ENCODE measurements around the gene PRPF6.
"Not testable (repeated sequence)": the region's sequence is repeated elsewhere in the genome, so short reads cannot be mapped to it uniquely, and the experiment has no call there.

PRPF6 gene

DNA sequence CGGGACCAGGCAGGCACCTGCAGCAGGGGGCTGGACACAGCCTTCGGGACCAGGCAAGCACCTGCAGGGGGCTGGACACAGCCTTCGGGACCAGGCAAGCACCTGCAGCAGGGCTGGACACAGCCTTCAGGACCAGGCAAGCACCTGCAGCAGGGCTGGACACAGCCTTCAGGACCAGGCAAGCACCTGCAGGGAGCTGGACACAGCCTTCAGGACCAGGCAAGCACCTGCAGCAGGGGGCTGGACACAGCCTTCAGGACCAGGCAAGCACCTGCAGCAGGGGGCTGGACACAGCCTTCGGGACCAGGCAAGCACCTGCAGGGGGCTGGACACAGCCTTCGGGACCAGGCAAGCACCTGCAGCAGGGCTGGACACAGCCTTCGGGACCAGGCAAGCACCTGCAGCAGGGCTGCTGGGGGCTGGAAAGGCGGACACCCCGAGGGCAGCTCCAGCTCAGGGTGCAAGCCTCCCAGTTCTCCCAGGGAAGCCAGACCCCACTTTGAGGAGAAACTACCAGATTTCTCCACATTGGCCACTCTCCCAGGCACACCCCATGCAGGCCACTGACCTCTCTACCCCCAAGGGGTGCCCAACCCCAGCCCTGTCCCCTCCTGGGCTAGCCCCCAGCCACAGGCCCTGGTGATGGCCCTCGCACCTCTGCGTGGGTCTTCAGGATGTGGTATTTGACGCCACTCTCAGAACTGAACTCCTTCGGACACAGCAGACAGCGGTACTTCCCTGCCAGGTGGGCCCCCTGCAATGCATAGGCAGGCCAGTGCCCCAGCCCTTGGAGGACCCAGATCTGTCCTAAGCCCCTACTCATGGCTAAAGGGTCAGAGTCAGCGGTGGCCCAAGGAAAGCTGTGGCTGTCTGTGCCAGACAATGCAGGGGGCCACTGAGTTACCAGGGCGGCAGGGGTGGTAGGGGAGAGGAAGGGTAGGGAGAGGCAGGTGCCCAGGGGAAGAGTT, 20.0 kb upstream of the PRPF6 start:
- DNase-seq, result not testable (repeated sequence)

- DNase-seq, result no peak
Measured at GRCh38 chr20:63961664-63962425, 19.1 kb upstream of the PRPF6 start.

DNA sequence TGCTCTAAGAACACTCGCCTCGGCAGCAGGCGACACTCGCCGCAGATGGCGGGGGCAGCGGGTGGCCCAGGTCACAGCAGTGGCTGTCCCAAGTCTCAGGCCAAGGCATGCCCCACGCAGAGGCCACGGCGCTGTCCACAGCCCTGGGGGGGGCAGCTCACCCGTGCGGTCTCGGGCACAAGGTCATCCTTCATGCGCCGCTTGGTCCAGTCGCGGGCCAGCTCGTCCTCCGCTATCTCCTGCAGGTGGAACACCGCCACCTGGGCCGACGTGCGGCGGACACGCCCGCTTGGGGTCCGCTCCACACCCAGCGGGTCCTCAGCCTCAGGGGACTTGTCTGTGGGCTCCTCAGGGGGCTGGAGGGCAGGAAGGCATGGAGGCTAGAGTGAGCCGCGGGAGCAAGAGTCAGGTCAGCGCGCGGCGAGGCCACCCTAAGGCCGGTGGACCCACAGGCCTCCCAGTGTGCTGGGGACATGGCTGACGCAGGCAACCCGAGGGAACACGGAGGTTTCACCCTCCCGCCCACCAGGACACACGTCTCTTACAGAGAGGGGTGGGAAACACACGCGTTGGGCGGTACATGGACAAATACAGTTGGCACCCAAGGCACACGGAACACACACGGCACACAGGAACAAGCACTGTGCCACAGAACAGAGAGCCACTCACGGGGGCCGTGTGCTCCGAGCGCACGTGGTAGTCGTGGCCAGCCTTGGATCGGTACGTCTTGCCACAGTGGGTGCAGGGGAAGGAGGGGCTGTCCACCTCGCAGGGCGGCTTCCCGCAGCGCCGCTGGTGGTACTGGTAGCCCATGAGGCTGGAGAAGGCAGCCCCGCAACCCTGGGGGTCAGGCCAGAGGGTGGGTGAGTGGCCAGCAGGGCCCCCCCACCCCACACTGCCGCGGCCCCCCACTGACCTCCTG, 18.2 kb upstream of the PRPF6 start:
- DNase-seq, result no peak

DNA sequence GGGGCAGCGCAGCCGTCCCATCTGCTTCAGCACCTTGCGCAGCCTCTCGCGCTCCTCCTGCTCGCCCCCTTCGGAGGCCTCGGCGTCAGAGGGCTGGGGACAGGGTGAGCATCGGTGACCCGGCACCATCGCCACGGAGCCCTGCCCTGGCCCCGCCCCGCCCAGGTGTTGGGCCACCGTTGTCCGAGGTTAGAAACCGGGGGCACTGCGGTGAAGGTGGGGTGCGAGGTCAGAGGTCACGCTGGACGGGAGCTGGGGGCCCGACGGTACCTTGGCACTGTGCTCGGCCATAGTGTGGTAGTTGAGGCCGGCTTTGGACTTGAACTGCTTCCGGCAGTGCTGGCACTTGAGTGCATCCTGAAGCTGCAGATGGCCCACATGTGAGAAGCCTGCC, 17.6 kb upstream of the PRPF6 start:
- DNase-seq, result no peak

DNA sequence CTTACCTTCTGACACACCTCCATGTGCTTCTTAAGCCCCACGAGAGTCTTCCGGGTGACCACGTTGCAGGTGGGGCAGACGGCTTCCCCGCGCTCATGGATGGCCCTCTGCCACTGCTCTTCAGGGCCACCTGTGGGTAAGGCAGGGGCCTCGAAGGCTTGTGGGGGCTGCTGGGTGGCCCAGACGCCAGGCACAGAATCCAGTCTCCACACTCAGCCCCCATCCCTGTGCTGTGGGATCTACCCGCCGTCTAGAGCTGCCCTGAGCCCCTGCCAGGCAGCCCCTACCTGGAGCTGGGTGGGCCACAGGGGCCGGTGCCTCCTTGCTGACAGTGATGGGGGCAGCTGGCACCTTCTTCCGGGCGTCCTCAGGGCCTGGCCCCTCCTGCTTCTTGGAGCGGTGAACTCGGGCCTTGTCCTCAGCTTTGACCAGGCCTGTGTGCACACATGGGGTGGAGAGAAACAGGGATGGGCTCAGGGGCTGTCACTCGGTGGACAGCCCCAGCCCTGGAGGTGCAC, 17.1 kb upstream of the PRPF6 start:
- DNase-seq, result no peak

DNA sequence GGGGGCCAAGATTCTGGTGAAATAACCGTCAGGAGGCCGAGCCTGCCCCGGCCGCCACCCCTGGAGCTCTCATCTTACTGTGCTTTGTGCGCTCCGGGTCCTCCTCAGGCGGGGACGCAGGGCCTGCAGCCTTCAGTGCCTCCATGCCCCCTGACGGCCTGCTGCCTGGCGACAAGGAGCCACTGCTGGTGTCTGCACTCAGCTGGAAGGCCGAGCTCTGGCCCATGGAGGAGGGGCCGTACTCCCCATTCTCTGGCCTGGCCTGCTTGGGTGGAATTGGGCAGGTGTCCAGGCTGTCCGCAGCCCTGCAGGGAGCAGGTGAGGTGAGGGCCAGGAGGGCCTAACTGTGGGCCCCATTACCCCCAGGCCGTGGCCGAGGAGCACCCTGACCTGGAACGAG, 16.5 kb upstream of the PRPF6 start:
- no peak for DNase-seq

DNA sequence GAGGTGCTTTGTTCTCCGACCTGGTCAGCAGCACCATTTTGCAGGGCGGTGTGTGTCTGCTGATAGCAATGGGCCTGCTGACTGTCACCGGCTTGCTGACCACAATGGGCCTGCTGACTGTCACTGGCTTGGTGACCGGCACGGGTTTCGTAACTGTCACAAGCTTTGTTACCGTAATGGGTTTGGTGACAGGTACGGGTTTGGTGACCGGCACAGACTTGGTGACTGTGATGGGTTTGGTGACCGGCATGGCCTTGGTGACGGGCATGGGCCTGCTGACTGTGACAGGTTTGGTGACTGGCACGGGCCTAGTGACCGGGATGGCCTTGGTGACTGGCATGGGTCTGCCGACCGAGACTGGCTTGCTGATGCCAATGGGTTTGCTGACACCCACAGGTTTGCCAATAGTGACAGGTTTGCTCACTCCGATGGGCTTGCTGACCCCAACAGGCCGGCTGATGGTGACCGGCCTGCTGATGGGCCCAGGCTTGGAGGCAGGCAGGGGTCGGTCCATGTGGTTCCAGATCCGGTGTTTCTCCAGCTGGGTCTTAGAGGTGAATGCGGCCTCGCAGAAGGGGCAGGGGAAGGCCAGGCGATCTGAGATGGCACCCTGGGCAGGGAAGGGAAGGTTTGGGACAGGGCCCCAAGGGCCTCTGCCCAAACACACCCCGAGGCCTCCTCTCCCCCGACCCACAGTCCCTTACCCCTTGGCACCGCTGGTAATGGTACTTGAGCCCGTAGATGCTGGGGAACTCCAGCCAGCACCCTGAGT, 14.6 kb upstream of the PRPF6 start:
- DNase-seq, result no peak

DNA sequence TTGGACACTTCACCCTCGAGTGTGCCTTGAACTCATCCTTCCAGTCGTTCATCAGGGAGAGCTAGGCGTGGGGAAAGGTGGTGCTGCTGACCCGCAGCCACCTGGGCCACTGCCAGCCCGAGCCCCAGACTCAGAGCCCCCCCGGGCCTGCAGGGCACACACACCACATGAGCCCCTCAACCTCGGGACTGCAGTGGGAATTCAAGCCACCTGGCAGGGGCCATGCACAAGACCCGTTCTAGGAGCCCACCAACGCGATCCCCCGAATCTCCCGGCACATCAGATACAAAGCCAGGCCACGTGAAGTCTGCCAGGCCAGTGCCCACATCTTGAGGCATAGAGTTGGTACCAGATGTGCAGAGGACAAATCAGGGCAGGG, 14.0 kb upstream of the PRPF6 start:
- no peak for DNase-seq

DNA sequence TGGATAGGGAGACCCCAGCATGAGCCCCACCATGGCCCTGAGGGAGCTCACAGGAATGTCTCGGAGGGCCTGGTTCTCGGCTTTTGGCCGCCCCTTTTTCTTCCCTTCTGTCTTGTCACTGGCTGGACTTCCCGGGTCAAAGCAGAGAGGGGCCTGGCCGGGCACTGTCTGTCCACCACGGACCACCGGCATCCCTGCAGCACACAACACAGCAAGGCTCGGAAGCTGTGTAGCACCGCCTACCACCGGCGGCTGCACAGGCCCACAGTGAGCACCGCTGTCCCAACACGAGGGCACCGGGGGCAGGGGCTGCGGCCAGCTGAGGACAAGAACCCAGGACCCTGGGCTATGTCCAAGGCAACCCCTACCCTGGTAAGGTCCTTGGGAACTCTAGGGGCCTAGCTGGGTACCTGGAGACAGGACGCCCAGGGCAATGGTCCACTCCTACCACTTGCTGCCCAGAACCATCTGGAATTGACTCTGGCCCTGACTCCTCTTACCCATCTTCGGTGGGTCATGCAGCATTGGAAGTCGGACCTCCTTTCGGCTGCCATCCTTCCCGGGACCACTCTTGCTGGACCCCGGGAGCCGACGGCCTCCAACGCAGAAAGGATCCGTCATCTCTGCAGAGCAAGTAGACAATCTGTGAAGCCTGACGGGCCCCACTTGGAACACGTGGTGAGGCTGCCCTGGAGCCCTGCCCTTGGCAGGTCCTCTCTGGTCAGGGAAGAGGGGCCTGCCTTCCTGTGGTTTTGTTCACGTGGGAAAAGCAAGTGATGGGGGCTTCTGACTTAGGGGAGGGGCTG, 13.4 kb upstream of the PRPF6 start:
- no peak for DNase-seq

- DNase-seq, result no peak
Measured at GRCh38 chr20:63968136-63968927, 12.6 kb upstream of the PRPF6 start.

DNA sequence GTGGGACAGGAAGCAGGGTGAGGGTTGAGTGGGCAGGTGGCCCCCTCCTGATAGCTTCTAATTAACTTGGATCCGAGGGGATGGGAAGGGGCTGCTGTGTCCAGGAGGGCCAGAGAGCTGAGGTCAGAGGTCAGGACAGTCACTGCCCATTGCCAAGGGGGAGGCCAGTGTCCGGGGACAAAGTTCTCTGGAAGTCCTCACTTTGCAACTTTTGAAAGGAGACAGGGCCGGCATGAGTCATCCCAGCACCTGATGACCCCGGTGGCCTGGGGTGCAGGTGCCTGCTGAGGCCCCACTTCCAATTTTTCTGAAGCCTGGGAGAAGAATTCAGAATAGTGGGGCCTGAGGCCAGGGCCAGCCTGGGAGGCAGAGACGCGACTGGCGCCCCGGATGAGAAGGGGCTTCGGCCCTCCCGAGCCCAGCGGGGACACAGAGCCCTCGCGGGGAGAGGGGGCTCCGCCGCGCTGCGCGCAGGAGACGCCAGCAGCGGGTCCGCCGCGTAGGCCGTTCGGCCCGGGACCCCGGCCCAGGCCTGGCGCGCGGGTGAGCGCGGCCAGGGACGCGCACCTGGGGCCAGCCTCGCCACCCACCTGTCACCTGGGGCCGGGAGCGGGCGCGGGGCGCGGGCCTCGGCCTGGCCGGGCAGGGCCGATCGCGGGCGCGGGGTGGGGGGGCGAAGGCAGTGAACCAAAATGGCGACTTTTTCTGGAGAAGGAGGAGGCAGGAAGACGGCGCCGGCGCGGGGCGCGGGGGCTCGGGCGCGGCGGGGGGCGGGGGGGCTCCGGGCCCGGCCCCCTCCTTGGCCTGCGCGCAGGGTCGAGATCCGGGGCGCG, 11.8 kb upstream of the PRPF6 start:
- no peak for DNase-seq

DNA sequence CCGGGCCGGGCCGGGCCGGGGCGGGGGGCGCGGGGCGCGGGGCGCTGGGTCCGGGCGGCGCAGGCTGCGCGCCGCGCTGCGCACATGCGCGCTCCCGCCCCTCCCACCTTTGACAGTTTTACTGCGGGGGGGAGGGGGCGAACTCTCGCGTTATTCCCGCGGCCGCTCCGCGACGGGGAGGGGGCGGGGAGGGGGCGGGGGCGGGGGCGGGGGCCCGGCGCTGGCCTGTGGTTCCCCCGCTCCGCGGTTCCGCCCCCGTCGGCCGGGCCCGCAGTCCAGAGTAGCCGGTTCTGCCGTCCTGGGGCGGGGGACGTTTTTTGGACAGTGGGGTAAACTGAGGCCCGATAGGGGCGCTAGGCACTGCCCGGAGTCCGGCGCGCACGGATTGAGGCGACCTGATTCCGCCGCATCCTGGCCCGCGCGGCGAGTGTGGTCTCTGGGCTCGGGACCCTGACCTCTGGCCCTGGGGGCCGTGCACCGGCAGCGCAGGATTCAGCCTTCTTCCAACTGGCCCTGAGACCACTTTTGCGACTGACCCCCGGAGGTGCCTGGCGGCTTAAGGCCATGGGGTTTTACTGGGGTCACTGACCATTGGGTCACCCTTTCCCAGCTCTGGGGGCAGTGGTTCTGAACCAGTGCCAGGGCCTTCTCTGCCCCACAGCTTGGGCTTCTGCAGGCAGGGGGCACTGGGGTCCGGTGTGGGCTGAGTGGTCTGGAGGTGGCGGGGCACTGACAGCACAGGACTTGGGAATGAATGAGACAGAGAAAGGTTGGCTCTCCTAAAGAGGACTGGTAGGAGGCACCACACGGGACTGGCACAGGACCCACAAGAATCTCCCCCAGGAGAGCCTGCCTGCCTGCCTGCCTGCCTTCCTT, 10.9 kb upstream of the PRPF6 start, which contains the start of gene ZNF512B:
Gene ZNF512B (minus strand): TSS at position 93 of the 876 bp plus-strand sequence. CDS start 1,980 bp downstream, outside the sequence.
- no peak for DNase-seq

DNA sequence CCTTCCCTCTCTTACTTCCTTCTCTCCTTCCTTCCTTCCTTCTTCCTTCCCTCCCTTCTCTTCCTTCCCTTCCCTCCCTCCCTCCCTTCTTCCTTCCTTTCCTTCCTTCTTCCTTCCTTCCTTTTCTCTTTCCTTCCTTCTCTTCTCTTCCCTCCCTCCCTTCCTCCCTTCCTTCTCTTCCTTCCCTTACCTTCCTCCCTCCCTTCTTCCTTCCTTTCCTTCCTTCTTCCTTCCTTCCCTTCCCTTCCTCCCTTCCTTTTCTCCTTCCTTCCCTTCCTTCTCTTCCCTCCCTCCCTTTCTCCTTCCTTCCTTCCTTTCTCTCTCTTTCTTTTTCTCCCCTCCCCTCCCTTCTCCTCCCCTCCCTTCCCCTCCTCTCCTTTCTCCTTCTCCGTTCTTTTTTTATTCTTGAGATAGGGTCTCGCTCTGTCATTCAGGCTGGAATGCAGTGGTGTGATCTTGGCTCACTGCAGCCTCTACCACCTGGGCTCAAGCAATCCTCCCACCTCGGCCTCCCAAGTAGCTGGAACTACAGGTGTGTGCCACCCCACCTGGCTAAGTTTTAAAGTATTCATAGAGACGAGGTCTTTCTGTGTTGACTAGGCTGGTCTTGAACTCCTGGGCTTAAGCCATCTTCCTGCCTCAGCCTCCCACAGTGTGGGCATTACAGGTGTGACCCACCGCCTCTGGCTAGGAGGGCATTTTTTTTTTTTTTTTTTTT, 10.1 kb upstream of the PRPF6 start:
- no peak for DNase-seq

DNA sequence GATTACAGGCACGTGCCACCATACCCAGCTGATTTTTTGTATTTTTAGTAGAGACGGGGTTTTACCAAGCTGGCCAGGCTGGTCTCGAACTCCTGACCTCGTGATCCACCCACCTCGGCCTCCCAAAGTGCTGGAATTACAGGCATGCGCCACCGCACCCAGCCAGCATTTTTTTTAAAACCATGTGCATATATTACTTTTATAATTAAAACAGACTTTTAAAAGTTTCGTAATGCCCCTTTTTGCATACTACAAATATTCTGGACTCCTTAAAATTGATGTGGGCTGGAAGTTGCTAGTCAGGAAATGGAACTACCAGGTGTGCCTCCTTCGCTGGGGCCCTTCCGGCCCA, 9.0 kb upstream of the PRPF6 start:
- DNase-seq, result not testable (repeated sequence)

DNA sequence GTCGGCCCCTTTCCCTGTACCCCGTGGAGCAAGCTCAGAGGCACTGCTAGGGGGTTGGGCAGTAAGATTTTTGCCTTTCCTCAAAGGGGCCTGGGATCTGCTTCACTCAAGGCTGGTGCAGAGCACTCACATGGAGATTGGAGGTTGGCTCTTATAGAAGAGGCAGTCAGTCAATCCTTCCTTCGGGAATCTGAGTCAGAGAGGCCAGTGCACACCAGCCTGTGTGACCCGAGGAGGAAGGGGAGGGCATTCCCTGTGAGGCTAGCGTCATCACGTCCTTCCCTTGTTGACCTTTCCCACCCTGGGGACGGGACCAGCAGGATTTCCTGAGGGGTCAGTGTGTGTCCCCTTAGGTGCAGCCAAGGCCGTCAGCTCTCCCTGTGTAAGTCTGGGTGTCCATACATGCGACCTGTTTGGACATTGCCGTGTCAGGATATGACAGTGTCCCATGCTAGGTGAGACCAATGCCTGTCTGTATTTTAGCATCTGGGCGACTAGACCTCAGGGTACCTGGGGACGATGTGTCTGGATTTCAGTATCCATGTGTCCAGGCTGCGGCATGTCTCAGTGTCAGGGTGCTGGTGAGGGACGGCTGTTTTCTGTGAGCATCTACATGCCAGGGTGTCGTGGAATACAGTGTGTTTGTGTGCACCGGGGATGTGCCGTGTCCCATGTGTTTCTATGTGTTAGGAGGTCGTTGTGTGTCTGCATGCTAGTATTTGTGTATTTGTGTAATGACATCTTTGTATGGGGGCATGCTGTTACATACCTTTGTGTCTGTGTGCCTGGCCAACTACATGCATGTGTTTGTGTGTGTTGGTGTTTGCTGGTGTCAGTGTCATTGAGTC, 8.4 kb upstream of the PRPF6 start:
- DNase-seq, result no peak

DNA sequence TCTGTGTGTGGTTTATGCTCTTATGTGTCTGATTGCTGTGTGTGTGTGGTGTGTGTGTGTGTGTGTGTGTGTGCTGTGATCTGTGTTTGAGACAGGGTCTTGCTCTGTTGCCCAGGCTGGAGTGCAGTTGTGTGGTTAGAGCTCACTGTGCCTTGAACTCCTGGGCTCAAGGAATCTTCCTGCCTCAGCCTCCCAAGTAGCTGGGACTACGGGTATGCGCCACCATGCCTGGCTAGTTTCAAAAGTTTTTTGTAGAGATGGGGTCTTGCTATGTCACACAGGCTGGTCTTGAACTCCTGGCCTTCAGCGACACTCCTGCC, 7.8 kb upstream of the PRPF6 start:
- no peak for DNase-seq
